ENCODE results near the gene AGAP1. TPM values are rescaled to one million over a fixed set of nuclear protein-coding genes. Genes with fewer than 3 reads are reported as not detected.

AGAP1 gene
- total RNA-seq, 1 experiment from 2014 or later, result 25.8 TPM

GRCh38 chr2:236012155-236012554 is 518.3 kb downstream of the AGAP1 start:
- Mint-ChIP-seq H3K4me1 (peaks cover 53 to 58% of the 10 kb centered on the region in 2 experiments), H3K27me3 (ENCODE audit: low read depth) (peaks cover 7% of the 10 kb centered on the region), H3K9me3 (no peaks in the 10 kb centered on the region), H3K36me3 (ENCODE audit: insufficient read depth in 1 of 3, low read depth in 3 of 3) (peaks cover 0 to 1% (median 0%) of the 10 kb centered on the region in 3 experiments; a peak in 1 of 7 replicates), H3K4me3 (no peak overlapping the region), H3K27ac (no peak overlapping the region)
- no peak overlapping the region for H4K5ac ChIP-seq (ENCODE audit: insufficient read length, low read depth, low read length)
- H3K79me1 ChIP-seq (ENCODE audit: insufficient read depth, low read depth, low read length, poor library complexity, severe bottlenecking), result no peaks in the 10 kb centered on the region
- H4K20me1 ChIP-seq (ENCODE audit: control insufficient read depth, insufficient read depth, insufficient read length), result no peaks in the 10 kb centered on the region
- H2AK5ac ChIP-seq (ENCODE audit: insufficient read length, low read length), result no peak overlapping the region
- TF ChIP-seq, protein P1, sequence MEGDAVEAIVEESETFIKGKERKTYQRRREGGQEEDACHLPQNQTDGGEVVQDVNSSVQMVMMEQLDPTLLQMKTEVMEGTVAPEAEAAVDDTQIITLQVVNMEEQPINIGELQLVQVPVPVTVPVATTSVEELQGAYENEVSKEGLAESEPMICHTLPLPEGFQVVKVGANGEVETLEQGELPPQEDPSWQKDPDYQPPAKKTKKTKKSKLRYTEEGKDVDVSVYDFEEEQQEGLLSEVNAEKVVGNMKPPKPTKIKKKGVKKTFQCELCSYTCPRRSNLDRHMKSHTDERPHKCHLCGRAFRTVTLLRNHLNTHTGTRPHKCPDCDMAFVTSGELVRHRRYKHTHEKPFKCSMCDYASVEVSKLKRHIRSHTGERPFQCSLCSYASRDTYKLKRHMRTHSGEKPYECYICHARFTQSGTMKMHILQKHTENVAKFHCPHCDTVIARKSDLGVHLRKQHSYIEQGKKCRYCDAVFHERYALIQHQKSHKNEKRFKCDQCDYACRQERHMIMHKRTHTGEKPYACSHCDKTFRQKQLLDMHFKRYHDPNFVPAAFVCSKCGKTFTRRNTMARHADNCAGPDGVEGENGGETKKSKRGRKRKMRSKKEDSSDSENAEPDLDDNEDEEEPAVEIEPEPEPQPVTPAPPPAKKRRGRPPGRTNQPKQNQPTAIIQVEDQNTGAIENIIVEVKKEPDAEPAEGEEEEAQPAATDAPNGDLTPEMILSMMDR (conservative IDR thresholded peaks at IDR 0.05), result no peak
- H3K9me3 ChIP-seq (ENCODE audit: control insufficient read depth, low read depth, low read length), result no peaks in the 10 kb centered on the region
- no peak overlapping the region for H3K27ac ChIP-seq (ENCODE audit: insufficient read length, low read depth, low read length)
- no peak overlapping the region for H3K4me2 ChIP-seq (ENCODE audit: insufficient read depth, insufficient read length, low read length)
- no peak overlapping the region for H2BK120ac ChIP-seq (ENCODE audit: low read depth, low read length, poor library complexity, severe bottlenecking)
- no peak overlapping the region for H3K14ac ChIP-seq (ENCODE audit: insufficient read depth, low read length)
- no peak overlapping the region for H2BK5ac ChIP-seq (ENCODE audit: insufficient read length, low read length)
- no peak overlapping the region for H3K23ac ChIP-seq (ENCODE audit: insufficient read length, low read depth, low read length)
- H3T11ph ChIP-seq (ENCODE audit: low read length), result no peak overlapping the region
- no peak overlapping the region for H2BK20ac ChIP-seq (ENCODE audit: low read depth, low read length, poor library complexity, severe bottlenecking)
- H3K27me3 ChIP-seq (ENCODE audit: insufficient read depth, low read length), result no peaks in the 10 kb centered on the region
- no peak overlapping the region for H2BK15ac ChIP-seq (ENCODE audit: low read depth, low read length)
- no peaks in the 10 kb centered on the region for H3K79me2 ChIP-seq (ENCODE audit: insufficient read depth, low read length)
- no peak for DNase-seq
- H3K9ac ChIP-seq (ENCODE audit: extremely low read depth, insufficient read length, low read length), result no peak overlapping the region
- H3K4me1 ChIP-seq (ENCODE audit: insufficient read depth, low read length), result peaks cover 22% of the 10 kb centered on the region; the same call in 1 of the 2 replicates
- no peak overlapping the region for H2BK12ac ChIP-seq (ENCODE audit: insufficient read length, low read depth, low read length)
- H4K91ac ChIP-seq (ENCODE audit: insufficient read length, low read depth, low read length), result no peak overlapping the region
- no peak overlapping the region for H4K8ac ChIP-seq (replicated peaks; ENCODE audit: insufficient read length, low read depth, low read length)
- no CpG with 5 or more reads among the region's 8 CpGs for WGBS (ENCODE audit: extremely low coverage, insufficient read length, low lambda C conversion rate)
- H3K18ac ChIP-seq (ENCODE audit: insufficient read length, low read depth, low read length), result no peak overlapping the region
- H3K56ac ChIP-seq (ENCODE audit: insufficient read length, low read depth, low read length), result no peak overlapping the region
- no peaks in the 10 kb centered on the region for H3K23me2 ChIP-seq (ENCODE audit: insufficient read length, low read depth, low read length, poor library complexity, severe bottlenecking)
- no peak overlapping the region for H2AFZ ChIP-seq (ENCODE audit: low read length)
- H3K4ac ChIP-seq (ENCODE audit: low read depth, low read length), result no peak overlapping the region

All from H9 (cell line).